Measurements from ENCODE around the gene UBE2L6.

The UBE2L6 gene

GRCh38 chr11:57601297-57601696, 33.8 kb upstream of the UBE2L6 start:
- no peak for TF ChIP-seq ZFX (IDR thresholded peaks at IDR 0.05)
- TF ChIP-seq CTCF (conservative IDR thresholded peaks at IDR 0.05): no peak

GRCh38 chr11:57599381-57599780, 31.9 kb upstream of the UBE2L6 start:
- TF ChIP-seq CTCF (conservative IDR thresholded peaks at IDR 0.05) (no peak), ZFX (IDR thresholded peaks at IDR 0.05) (no peak)
- H3K27ac ChIP-seq: no peak overlapping the region

More at GRCh38 chr11:57601297-57601696, 33.8 kb upstream of the UBE2L6 start:
- no peak overlapping the region for H3K27ac ChIP-seq

DNA sequence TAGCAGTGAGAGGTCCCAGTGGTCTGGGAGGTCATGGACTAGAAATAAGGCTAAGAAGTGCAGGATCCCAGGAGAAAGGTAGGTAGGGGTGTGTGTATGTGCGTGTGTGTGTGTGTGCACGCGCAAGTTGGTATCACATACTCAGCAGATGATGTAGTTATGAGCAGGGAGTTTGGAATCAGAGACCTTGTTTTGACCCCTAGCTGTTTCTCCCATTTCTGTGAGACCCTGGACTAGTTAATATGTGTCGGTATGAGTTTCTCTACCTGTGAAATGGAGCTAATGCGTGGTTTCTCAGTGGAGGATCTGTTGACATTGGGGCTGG, 31.3 kb upstream of the UBE2L6 start:
- TF ChIP-seq CTCF (conservative IDR thresholded peaks at IDR 0.05): no peak
- no peak for TF ChIP-seq ZFX (IDR thresholded peaks at IDR 0.05)
- no peak overlapping the region for H3K27ac ChIP-seq

DNA sequence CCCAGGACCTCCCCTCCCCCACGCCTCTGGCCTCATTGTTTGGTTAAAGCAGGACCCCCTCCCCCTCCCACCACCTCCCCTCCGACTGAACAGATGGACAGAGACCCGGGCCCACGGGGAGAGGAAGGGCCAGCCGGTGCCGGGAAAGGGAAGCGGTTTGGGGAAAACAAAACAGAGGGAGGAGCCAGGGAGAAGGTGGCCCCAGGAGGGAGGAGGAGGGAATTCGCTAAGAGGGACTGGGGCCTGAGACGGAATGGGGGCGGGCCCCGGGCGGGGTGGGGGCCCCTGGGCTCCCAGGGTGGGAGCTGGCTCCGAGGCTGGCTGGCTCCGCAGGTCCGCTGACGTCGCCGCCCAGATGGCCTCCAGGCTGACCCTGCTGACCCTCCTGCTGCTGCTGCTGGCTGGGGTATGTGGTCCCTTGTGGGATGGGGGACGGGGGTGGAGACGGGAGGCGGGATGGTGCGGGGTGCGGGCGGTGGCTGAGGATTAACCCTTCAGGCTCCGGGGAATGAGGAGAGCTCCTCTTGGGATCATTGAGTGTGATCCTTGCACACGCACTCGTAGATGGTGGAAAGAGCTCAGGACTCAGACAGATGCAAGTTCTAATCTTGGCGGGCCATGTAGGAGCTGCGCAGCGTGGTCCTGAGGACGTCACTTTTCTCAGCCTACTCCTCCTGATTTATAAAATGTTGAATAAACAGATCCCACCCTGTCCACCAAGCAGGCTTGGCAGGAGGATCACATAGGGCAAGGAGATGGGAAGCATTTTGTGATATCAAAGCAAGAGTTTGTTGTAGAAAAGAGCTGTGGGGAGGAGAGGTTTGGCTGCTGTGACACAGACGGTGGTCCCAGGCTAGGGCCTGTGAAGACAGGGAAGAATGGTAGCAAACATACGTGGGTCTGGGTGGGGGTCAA, 30.7 kb upstream of the UBE2L6 start:
- H3K27ac ChIP-seq: no peak overlapping the region
- TF ChIP-seq CTCF (conservative IDR thresholded peaks at IDR 0.05) (no peak), ZFX (IDR thresholded peaks at IDR 0.05) (no peak)

- TF ChIP-seq CTCF (conservative IDR thresholded peaks at IDR 0.05) (no peak), ZFX (IDR thresholded peaks at IDR 0.05) (no peak)
- no peak within 1 kb of the TSS for H3K27ac ChIP-seq
Measured at GRCh38 chr11:57597461-57597915, 30.0 kb upstream of the UBE2L6 start, which contains the start of gene SERPING1. Gene SERPING1, plus strand, starts transcription at chr11:57597685. Its CDS starts 586 bp downstream, at chr11:57598271.

DNA sequence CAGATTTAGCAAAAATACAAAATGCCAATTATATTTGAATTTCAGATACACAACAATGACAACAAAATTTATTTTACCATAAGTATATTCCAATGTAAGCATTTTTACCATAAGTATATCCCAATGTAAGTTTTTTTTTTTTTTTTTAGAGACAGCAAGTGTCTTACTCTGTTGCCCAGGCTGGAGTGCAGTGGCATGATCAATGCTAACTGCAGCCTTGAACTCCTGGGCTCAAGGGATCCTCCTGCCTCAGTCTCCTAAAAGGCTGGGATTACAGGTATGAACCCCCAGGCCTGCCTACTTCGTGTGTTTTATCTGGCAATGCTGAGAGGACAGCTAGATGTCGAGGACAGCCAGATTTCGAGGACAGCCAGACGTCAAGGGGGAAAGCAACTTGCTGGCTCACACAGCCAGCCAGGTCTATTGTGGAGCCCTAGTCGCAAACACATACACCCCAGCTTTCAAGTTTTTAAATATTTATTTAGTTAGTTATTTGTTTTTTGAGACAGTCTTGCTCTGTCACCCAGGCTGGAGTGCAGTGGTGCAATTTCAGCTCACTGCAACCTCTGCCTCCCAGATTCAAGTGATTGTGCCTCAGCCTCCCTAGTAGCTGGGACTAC, 28.9 kb upstream of the UBE2L6 start:
- no peak overlapping the region for H3K27ac ChIP-seq
- no peak for TF ChIP-seq ZFX (IDR thresholded peaks at IDR 0.05)
- TF ChIP-seq CTCF (conservative IDR thresholded peaks at IDR 0.05): no peak
